ENCODE measurements around the gene MRPS15. TPM values are rescaled to one million over a fixed set of nuclear protein-coding genes. Genes with fewer than 3 reads are reported as not detected.

The MRPS15 gene
- total RNA-seq (2022; extraction: Qiagen RNA extraction): 72.0 to 87.4 TPM (median 81.7 TPM) in 5 replicates

DNA sequence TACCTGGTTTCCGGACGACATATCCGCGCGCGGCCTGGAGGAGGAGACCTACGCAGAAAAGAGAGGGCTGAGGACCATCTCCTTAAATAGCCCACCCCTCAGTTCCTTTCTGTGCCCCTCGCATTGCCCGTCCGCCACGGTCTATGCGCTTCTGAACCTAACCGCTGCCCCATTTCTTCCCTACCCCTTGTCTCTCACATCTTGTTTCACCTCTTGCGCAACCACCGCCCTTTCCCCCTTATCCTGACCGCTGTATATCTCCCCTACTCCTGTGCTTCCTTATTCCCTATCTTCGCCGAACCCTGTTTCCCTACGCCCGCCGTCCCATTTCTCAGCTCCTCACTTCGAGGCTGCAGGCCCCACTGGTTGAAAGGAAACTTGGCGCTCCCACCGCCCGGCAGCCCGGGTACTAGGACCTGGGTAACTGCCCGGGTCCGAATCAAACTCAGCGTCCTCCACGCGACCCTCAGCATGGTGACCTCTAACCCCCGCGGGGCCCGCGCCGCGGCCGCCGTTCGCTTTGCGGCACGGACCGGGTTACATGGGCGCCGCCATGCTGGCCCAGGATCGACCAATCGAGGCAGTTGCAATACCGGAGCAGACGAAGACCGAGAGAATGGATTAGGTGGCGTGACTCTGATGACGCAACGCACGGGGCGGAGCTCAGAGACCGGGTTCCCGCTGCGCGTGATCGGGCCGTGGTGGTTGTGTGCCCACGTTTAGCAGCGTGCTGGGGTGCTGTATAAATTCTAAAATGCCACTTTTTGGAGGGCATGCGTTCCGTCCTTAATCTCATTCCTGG, at the start of gene MRPS15:
TSS of gene MRPS15 (minus strand) at position 582 of the 802 bp plus-strand sequence. CDS start at position 473, 109 bp downstream.

GRCh38 chr1:36482724-36483388, 18.7 kb upstream of the MRPS15 start, which contains the start of gene CSF3R:
TSS of gene CSF3R (minus strand) at chr1:36482913. CDS start at chr1:36479496, 3,417 bp downstream.

DNA sequence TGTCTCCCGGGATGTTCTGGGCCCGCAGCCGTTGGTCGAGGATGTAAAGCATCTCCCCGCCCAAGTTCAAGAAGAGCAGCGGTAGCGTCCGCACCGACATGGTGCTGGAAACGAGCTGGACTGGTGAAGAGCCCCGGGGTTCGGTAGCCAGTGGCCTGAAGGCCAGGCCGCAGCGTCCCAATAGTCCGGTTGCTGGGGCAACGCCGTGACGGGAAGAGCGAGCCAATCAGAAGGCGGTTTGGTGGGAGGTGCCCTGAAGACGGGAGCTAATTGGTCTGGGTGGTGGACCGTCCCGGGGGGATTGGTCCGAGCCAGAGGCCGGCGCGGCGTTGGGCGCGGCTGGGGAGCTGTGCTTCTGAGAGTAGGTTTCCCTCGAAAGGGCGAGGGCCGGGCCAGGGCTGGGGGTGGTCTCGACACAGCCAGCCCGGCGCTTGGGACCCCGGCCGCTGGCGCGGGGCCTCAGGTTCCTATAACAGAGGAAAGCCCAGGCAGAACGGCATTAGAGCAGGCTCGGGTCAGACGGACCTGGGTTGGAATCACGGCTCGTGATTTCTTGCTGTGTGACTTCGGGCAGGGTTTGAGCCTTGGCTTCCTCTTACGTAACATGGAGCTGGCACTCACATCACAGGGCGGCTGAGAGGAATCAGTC, 13.8 kb downstream of the MRPS15 start, which contains the start of gene OSCP1:
TSS of gene OSCP1 (minus strand) at position 182 of the 649 bp plus-strand sequence. CDS start at position 100, 82 bp downstream.

Other genes with a start within 250 kb of the MRPS15 start
- 52.4 to 66.8 TPM (median 56.7 TPM) in 5 replicates for gene THRAP3, start 239.9 kb downstream of the MRPS15 start, total RNA-seq (2022; extraction: Qiagen RNA extraction)
- gene SH3D21, start 158.0 kb downstream of the MRPS15 start, total RNA-seq (2022; extraction: Qiagen RNA extraction): 1.6 to 2.5 TPM (median 1.9 TPM) in 5 replicates
- gene EVA1B, start 140.7 kb downstream of the MRPS15 start, total RNA-seq (2022; extraction: Qiagen RNA extraction): 10.5 to 24.4 TPM (median 21.8 TPM) in 5 replicates
- 9.4 to 11.8 TPM (median 11.3 TPM) in 5 replicates for gene STK40, start 78.5 kb downstream of the MRPS15 start, total RNA-seq (2022; extraction: Qiagen RNA extraction)
- 38.7 to 50.3 TPM (median 46.8 TPM) in 5 replicates for gene LSM10, start 66.5 kb downstream of the MRPS15 start, total RNA-seq (2022; extraction: Qiagen RNA extraction)
- gene OSCP1, start 13.9 kb downstream of the MRPS15 start, total RNA-seq (2022; extraction: Qiagen RNA extraction): 4.9 to 7.0 TPM (median 5.9 TPM) in 5 replicates
- not detected in 5 replicates for gene CSF3R, start 18.5 kb upstream of the MRPS15 start, total RNA-seq (2022; extraction: Qiagen RNA extraction)